SKM-1 (cell line): ENCODE data around the gene MAPKAP1.

Experiments used
- DNase-seq: peaks from one replicate; lab custom pipeline; 2025; ENCODE audit not compliant: unreplicated experiment; lab: John Stamatoyannopoulos, UW

MAPKAP1 gene

DNA sequence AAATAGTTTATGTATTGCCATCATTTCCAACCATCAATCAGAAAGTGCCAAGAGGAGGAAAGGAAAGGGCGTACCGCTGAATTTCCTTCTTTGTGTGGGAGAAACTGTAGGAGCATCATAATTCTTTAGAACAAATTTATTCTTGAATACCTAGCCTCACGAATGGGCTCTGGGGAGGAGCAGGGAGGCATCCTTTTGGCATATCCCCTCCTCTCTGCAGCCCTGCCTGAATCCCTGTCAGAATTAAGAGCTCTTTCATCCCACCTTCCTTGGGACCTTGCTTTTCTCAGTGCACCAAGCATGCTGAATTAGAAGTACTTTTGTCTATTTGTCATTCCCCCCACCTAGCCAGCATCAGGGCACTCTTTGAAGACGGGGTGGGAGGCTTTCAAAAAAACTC lies 189.4 kb downstream of the MAPKAP1 start:
- DNase-seq: no peak

DNA sequence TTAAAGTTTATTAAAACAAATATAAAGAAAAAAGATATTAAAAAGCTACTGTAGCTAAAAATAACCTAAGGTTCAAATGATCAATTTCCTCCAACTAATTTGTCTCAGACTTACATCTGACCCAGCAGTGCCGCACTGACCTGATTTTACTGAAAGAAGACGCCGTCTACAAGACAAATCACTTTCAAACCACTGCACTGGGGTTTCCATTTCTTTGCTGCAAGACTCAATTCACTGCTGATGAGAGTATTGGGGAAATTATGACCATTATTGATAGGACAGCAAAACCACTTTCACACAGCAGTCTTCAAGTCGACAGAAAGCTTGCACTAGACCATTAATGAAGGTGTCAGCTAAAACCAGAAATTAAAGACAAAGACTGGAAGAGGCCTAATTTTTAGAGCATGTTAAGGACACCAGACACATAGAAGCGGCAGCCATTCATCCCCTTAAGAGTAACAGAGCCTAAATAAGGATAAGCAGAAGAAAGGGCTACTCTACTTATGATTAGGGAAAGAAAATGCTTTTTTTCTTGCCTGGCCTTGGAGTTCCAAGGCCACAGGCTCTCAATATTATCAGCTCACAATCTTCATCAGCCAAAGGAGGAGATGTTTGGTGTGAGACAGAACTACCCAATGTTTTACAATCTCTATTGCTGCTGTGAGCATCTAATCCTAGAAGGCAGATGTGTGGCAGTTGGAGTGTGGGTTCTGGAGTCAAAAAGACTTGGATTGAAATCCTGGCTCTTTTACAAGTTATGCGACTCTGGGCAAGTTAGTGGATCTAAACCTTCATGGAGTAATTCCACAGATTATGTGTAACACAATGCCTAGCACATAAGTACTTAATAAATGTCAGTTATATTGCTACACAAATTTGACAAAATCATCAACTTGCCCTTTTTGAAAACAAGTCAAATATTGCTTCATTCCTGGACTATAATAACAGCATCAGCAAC lies 190.7 kb downstream of the MAPKAP1 start:
- DNase-seq: no peak

DNA sequence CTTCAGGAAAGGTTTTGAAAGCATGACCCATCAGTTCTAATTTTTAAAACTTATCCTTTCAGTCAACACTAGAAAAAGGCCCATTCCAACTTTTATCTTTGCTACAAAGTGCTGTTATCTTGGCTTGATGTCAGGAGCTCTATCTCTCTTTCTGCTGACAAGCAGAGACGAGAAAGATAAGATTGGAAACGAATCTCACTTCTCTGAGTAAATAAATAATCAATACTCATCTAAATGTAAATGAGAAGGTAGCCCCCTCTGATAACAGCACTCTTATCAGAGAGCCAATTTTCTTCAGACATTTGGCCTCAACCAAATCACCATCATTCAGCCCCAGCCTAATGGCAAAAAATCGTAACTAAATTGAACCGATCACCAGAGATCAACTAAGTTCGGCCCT lies 191.7 kb downstream of the MAPKAP1 start:
- DNase-seq: no peak

DNA sequence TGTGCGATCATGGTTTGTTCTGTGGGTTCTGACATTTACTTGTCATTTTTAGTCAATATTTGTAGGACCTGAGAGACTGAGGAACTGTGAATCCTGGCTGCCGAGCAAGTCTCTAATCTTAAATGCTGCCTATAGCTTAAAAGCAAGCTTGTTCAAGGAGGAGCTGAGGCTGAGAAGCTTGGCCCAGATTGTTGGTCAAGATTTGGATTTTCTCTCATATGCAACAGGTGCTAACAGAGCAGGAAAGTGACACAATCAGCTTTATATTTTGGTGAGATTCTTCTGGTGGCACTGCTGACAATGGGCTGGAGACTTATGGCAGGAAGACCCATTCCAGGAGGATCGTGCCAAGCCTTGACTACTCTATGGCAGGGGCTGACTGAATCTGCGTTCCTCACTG lies 192.5 kb downstream of the MAPKAP1 start:
- no peak for DNase-seq

DNA sequence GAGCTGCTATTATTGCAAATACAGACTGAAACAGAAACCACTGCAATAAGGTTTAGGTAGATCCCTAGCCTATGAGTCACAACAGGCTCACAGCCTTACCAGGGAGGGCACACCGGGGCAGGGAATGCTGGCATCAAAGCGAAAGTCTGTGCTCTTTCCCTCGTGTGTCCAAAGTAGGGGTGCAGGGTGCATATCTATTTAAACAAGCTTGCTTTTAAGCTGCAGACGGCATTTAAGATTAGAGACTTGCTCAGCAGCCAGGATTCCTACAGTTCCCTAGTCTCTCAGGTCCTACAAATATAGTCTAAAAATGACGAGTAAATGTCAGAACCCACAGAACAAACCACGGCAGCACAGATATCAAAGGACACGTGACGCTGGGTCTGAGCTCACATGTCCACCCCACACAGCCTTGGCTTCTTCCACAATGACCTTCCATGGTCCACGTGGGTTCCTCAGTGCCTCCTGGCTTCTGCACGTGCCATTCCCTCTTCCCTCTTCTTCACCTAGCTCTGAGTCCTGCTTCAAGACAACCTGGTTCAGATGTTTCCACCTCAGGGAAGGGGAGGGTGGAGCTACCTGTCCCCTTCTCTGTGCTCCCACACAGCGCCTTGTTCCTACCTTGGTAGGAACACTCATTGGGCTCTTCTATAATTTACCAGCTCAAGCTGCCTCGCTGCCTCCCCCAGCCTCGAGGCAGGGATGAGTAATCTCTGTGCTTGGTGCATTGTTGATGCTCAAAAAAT lies 193.2 kb downstream of the MAPKAP1 start:
- DNase-seq: no peak

DNA sequence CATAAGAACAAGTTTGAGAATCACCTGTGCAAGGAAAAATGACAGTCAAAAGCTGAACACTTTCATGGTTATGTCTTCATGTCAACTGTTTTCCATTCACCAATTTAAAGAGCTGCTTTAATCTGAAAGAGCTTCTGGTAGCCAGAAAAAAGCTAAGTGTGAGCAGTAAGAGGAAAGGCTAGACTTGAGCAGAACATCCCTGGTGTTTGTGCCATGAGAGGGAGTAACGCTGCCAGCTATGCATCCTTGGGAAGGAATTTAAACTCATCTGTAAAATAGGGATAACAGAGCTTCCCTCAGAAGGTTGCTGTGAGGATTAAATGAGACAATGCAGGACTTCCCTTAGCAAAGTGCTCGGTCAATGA lies 193.7 kb downstream of the MAPKAP1 start:
- no peak for DNase-seq

DNA sequence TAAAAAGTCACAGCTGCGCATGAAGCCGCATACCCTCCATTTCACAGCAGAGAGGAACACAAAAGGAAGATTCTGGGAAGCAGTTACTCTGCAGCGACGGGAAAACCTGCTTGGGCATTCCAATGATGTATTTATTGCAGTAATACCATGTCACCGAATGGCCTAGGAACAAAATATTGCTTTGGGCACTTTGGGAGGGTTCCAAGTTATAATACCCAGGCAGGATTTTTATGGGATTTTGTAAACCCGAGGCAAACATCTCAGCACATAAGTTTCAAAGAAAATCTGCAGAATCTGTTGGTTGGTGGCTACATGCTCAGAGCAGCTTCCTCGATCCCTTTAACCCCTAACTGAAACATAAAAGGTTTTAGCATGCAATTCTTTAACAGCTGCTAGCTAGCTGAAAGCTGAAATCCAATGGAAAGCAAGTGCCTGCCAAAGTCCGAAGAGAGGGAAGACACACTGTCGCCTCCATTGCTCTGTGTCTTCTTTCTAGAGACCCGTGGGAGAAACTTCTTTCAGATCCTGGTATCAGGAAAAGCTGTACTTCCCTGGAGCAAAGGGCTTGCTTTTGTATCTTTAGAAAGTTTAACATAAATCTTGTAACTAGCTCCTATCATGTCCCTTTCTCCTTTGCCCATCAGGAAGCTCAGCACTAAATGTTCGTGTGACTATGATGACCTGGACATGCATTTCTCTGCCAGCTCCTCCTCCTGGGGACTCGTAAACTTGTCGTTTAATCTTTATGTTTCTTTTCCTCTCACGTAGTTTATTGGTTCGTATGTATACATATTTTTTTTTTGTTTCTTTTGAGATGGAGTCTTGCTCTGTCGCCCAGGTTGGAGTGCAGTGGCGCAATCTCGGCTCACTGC lies 195.0 kb downstream of the MAPKAP1 start:
- no peak for DNase-seq

DNA sequence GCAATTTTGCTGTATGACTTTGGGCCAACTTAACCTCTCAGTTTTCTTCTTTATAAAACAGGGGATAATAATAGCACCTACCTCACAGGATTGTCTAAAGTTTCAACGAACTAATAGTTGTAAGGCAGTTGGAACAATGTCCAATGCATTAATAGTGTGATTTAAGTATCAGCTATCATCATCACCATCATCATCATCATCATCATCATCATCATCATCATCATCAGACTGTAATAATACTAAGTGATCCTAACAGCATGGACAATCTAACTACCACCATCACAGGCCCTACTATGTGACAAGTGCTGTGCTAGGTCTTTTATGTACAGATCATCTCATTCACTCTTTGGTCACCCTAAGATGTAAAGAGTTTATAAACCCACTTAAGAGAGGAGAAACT lies 196.0 kb downstream of the MAPKAP1 start:
- DNase-seq: no peak

DNA sequence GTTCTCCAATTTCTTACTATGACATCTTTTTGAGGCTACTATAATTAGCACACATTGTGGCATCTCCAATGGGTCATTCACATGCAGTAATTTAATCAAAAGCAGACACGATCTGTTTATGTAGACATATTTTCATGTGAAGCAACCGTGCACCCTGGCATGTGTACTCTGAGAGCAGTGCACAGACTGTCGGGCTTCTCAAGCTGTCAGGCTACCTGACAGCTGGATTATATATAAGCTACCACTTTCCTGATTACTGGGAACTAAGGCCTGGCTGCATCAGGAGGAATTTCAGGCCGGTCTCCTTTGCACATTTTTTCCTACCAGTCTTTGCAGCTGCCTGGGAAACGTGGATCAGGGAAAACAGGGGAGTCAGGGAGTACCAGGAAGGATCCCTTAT lies 197.5 kb downstream of the MAPKAP1 start:
- DNase-seq: no peak

DNA sequence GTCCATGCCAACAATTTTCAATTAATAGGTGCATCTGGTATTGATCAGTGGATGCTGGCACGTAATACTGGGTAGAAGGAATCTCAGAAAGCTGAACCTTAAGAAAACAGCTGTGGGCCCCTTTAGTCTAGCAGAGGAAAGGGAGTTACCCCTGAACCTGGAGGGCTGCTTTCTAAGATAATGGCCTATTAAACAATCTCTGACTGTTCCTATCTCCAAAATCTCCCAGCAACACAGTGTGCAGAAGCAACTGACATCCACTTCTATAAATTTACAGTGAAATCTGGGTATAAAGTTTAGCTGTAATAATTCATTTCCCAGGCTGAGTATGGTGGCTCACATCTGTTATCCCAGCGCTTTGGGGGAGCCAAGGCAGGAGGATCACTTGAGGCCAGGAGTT lies 198.8 kb downstream of the MAPKAP1 start:
- DNase-seq: no peak

DNA sequence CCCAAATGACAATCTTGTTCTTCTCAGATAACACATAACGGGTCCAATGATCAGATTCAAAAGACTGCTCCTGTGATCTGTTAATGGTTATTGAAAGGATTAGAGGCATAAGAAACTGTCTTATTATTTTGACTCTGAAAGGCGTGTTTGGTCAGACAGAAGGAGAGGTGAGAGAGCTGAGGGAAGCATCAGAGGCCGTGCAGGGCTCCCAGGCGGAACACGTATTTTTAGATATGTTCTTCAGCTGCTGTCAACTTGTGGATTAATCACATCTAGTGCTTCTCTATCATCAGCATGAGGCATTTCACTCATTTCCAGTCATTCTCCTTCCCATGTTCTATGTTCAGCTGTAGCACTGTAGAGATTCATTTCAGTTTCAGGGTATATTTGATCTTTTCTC lies 199.8 kb downstream of the MAPKAP1 start:
- no peak for DNase-seq

DNA sequence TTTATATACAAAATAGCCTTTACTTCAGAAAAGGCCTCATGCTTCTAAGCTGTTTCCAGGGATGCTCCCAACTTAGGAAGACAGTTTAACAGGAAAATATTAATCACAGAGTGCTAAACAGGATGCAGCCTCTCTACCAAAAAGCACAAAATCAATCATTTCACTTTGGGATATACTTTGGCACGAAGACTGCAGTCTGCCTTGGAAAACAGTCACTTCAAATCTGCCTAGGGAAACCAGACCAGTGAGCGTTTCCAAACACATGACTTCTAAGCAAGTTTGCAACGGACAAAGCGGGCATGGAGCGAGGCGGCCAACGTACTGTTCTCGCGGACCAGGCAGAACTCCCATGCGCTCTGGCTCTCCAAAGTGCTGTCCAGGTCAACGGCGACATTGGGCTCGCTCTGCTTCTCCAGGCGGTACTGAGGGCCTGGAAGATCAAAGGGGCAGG lies 201.0 kb downstream of the MAPKAP1 start:
- no peak for DNase-seq

DNA sequence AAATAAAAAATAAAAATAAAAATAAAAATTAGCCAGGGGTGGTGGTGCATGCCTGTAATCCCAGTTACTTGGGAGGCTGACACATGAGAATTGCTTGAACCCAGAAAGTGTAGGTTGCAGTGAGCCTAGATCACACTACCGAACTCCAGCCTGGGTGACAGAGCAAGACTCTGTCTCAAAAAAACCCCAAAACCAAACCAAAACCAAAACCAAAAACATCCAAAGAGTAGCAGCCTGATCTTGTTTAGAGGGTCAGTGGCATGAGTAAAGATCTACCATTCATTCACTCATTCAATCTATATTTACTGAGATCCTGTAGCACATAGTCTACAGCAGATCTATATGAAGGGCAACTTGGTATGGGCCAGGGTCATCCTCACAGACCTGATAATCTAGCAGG lies 202.4 kb downstream of the MAPKAP1 start:
- no peak for DNase-seq

DNA sequence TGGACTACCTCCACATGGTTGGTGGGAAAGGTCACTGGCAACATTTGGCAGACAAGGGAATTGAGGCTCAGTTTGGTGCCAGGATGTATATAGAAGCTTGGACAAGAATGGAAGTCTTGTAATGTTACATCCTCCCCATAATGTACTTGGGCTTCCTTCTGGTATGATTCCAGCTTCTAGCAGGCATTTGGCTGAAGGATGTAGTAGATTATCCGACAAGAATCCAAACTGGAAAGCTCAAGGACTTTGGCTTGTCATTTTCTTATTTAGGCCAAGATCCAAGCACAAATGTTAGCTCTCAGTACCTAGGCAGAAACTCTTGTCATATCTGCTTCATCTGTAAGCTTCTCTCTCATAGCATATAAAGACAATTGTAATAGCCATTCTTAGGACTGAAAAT lies 209.1 kb downstream of the MAPKAP1 start:
- DNase-seq: no peak

DNA sequence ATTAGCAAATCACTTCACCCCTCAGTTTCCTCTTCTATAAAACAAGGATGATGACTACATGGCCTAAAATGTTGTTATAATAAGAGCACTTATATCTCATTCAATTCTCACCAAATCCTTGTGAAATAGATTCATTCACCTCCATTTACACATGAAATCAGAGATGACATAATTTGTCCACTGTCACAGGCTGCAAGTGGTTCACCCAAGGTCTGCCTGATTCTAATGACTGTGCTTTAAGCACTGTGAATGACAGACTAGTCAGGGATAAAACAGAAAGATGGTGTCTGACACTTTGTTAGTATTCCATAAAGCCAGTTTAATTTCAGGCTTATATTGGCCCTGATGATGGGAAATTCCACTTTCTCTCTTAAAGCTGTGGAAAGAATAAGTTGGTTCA lies 209.5 kb downstream of the MAPKAP1 start:
- DNase-seq: no peak

DNA sequence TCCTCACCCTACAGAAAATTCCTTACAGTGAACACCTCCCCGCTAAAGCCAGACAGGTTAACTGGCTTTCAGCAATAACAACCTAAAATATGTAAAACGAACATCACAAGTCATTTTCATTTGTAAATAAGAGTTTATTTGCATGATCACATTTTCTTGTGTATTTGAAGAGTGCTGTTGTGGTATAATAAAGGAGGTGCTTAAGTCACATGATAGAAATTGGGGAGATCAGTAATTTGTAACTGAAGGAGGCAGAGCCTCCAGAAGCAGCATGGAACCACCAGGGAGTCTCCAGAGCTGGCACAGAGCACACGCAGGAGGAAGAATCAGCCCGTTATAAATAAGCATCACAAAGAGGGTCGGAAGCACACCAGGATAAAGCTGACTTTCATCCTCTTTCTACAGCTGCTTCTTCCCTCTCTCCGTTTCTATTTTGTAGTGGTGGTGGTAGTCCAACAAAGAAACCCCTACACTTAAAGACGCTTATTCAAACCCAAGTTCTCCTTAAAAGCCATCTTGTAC lies 210.6 kb downstream of the MAPKAP1 start:
- no peak for DNase-seq

DNA sequence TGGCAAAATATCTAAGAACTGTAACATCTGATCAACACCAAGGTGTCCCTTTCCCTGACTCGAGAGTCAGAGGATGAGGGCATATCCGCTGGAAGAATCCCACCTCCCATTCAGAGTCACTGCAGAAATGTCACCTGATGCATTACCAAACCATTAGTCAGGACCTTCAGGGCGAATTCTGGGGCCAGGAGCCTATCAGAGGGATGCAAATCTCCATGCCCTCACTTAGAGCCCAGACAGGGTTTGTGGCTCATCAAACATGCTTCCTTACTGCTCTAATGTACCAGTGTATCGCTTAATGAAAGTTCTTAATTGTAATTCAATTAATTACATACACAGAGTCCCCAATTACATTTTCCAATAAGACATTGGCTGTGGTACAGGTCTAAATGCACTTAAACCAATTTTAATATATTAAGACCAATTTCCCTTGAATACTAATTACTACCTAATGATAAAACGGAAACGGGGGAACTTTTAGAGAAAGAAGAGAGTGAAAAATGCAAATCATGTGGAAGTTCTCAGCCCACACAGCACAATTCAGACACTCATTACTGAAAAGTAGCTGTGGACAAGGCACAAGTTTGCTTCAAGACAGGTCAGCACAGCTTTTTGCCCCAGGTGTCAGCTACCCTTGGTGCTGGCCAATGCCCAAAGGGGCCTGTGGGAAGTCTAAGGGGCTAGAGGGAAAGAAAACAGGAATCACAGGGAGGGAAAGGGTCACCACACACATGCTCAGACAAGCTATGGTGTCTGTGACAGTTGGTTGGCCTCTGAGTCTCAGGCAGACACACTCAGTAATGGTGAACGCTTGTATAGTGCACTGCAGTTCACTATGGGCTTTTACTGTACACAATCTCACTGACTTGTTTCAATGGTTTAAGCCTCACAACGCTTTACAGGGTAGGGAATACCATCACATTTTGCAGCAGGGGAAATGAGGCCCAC lies 211.6 kb downstream of the MAPKAP1 start:
- DNase-seq: no peak

DNA sequence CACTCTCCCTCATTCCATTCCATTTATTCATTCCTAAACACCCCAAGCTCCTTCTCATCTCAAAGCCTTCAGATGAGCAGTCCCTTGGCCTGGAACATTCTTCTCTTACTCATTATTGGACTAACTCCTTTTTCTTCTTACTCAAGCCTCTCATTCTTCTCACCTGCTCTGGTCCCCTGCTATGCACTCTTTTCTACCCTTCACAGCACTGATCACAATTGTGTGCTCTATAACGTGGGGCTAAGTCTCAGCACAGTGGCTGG lies 212.4 kb downstream of the MAPKAP1 start:
- no peak for DNase-seq

DNA sequence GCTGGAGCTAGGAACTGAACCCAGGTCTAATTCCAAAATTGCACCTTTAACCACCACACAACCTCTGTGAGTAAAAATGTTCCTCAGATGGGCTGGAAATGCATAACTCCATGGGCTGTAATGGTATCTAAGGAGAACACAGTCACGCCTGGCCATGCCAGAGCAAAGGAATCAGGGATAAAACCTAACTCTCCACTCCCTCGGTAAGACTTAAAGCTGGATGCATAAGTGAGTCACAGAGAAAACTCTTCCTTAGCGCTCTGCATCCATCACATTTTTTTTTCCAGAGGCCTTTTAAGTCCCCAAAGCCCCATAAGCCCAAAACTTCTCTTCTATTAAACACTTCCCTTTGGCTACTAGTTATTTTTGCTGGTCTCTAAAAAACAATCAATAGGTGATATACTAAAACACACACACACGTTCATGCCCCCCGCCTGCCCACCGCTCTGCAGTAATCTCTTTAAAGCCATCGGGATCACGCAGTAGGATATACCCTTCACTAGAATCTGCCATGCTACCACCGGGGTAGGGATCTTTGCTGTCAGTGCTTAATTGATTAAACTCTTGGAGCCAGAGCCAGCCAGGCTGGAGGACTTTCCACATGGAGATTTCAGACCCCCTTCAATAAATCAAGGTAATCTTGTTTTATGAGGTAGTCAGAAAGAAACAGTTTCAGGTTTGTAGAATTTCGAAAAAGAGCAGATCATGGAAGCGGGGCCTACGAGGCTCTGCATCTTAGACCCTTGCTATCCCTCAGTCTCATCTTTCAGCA lies 212.9 kb downstream of the MAPKAP1 start:
- no peak for DNase-seq

DNA sequence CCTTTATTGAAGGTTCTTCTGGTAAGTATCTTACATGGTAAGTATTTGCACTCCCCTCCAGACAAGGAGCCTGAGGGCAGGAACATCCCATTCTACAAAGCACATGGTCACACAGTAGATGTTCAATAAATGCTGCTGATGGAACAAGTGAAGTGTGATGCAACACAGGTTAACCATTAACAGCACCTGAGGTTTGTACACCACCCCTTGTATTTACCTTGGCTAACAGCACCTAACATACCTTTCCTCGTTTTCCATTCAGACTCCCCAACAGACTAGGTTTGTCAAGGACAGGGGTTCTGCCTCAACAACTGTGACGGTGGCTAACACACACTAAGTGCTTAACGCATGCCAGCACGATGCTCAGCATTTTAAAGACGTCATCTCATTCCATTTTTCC lies 213.6 kb downstream of the MAPKAP1 start:
- no peak for DNase-seq
